SK-N-SH (cell line): ENCODE results near the gene CDC123. TPM values are rescaled to one million over a fixed set of nuclear protein-coding genes. Genes with fewer than 3 reads are reported as not detected.

Experiments
- CTCF ChIA-PET: fragments of 300-600, 350-600 bp; formaldehyde crosslinking; extraction: SDS; loops from one replicate; lab custom pipeline; 2021; lab: Yijun Ruan, JAX
- POLR2A ChIA-PET: fragments of 350-600 bp; sonication (Branson Sonifier 250); formaldehyde crosslinking; extraction: SDS; loops from one replicate; lab custom pipeline; 2020; ENCODE audit warnings: antibody characterized with exemption, inconsistent platforms; lab: Yijun Ruan, JAX
- DNase-seq: peaks from one replicate; pipeline ENCODE4 v3.0.0; 2012
- H2AFZ ChIP-seq: fragments of 200-600 bp; sonication (generic); 2 replicates; pipeline ENCODE4 v1.8.1; 2016; ENCODE audit warnings: antibody characterized with exemption, mild to moderate bottlenecking, low read depth
- H3F3A ChIP-seq: fragments of 200-600 bp; sonication (generic); replicated peaks from 2 replicates; pipeline ENCODE3; 2016; ENCODE audit warnings: antibody characterized with exemption, mild to moderate bottlenecking; ENCODE audit not compliant: insufficient read depth
- H3K27ac ChIP-seq, 2 experiments: fragments of 200-500 bp in 1 of 2; fragments of 200-600 bp in 1 of 2; sonication (Bioruptor generic) in 1 of 2; sonication (generic), shearing (Covaris generic) in 1 of 2; 2 replicates each; pipeline versions ENCODE4 v1.5.1 to v1.6.1; 2014 to 2016; ENCODE audit warnings: low read depth in 2 of 2, inconsistent platforms in 1 of 2, low read length in 1 of 2, mild to moderate bottlenecking in 1 of 2, mixed read lengths in 1 of 2
- H3K27me3 ChIP-seq: fragments of 200-600 bp; sonication (generic), shearing (Covaris generic); 2 replicates; pipeline ENCODE4 v1.6.1; 2016; ENCODE audit warnings: mixed run types; ENCODE audit not compliant: insufficient read depth
- H3K36me3 ChIP-seq, 2 experiments: fragments of 200-500 bp in 1 of 2; fragments of 200-600 bp in 1 of 2; sonication (Bioruptor generic) in 1 of 2; sonication (generic) in 1 of 2; replicated peaks in 1 of 2; 2 replicates each; pipeline versions ENCODE3 to v1.5.1; 2014 to 2016; ENCODE audit warnings: low read length in 1 of 2, mild to moderate bottlenecking in 1 of 2; ENCODE audit not compliant: insufficient read depth in 2 of 2, control insufficient read depth in 1 of 2
- H3K4me1 ChIP-seq, 2 experiments: fragments of 200-500 bp in 1 of 2; fragments of 200-600 bp in 1 of 2; sonication (Bioruptor generic) in 1 of 2; sonication (generic), shearing (Covaris generic) in 1 of 2; 2 replicates each; pipeline versions ENCODE4 v1.5.1 to v1.6.1; 2014 to 2016; ENCODE audit warnings: low read depth in 1 of 2, low read length in 1 of 2, mixed run types in 1 of 2; ENCODE audit not compliant: insufficient read depth in 2 of 2, control insufficient read depth in 1 of 2
- H3K4me2 ChIP-seq: fragments of 200-600 bp; sonication (generic), shearing (Covaris generic); 2 replicates; pipeline ENCODE4 v1.6.1; 2017; ENCODE audit warnings: mixed run types
- H3K4me3 ChIP-seq, 2 experiments: fragments of 200-500 bp in 1 of 2; fragments of 200-600 bp in 1 of 2; sonication (Bioruptor generic) in 1 of 2; sonication (generic), shearing (Covaris generic) in 1 of 2; 2 replicates each; pipeline versions ENCODE4 v1.5.1 to v1.8.1; 2014 to 2016; ENCODE audit warnings: low read depth in 2 of 2, inconsistent platforms in 1 of 2, low read length in 1 of 2, mild to moderate bottlenecking in 1 of 2, mixed read lengths in 1 of 2, moderate library complexity in 1 of 2
- H3K79me2 ChIP-seq: fragments of 200-600 bp; sonication (generic); 2 replicates; pipeline ENCODE4 v1.8.1; 2017; ENCODE audit warnings: mild to moderate bottlenecking; ENCODE audit not compliant: insufficient read depth
- H3K9ac ChIP-seq: fragments of 200-600 bp; sonication (generic); 2 replicates; pipeline ENCODE4 v1.6.1; 2017; ENCODE audit warnings: mixed run types
- H3K9me2 ChIP-seq: fragments of 200-600 bp; sonication (generic); 2 replicates; pipeline ENCODE4 v1.6.1; 2017; ENCODE audit warnings: mixed run types
- H3K9me3 ChIP-seq: fragments of 200-600 bp; sonication (generic); 2 replicates; pipeline ENCODE4 v1.6.1; 2017; ENCODE audit warnings: mixed run types, mild to moderate bottlenecking, moderate library complexity
- H4K20me1 ChIP-seq: fragments of 200-600 bp; sonication (generic); 2 replicates; pipeline ENCODE4 v1.6.1; 2017; ENCODE audit warnings: mild to moderate bottlenecking, mixed run types; ENCODE audit not compliant: insufficient read depth
- CTCF ChIP-seq: fragments of 200-600 bp; sonication (generic); IDR thresholded peaks from 2 replicates; pipeline ENCODE4 v1.6.1; 2017; ENCODE audit warnings: antibody characterized with exemption, mild to moderate bottlenecking, moderate library complexity
- ELF1 ChIP-seq: IDR thresholded peaks from 2 replicates; pipeline ENCODE4 v1.4.0; 2012
- EP300 ChIP-seq, 2 experiments: IDR thresholded peaks; 2 replicates each; pipeline versions ENCODE4 v1.4.0 to v1.6.1; 2012; ENCODE audit warnings: borderline replicate concordance in 1 of 2, low read depth in 1 of 2, low read length in 1 of 2
- EZH2phosphoT487 ChIP-seq: fragments of 200-600 bp; sonication (generic); IDR thresholded peaks from 2 replicates; pipeline ENCODE4 v1.6.1; 2017; ENCODE audit warnings: low read depth, mixed run types, mild to moderate bottlenecking, antibody characterized with exemption, moderate library complexity, borderline replicate concordance
- FOSL2 ChIP-seq: IDR thresholded peaks from 2 replicates; pipeline ENCODE4 v1.4.0; 2012; ENCODE audit warnings: low read depth, mild to moderate bottlenecking, moderate library complexity, borderline replicate concordance
- NFIC ChIP-seq: IDR thresholded peaks from 2 replicates; pipeline ENCODE4 v1.4.0; 2012; ENCODE audit warnings: borderline replicate concordance
- PBX3 ChIP-seq: IDR thresholded peaks from 2 replicates; pipeline ENCODE4; 2012
- REST ChIP-seq: IDR thresholded peaks from 2 replicates; pipeline ENCODE4 v1.6.1; 2012; ENCODE audit warnings: mild to moderate bottlenecking, low read depth, low read length, moderate library complexity
- RXRA ChIP-seq: IDR thresholded peaks from 2 replicates; pipeline ENCODE4 v1.4.0; 2012; ENCODE audit warnings: low read depth, mild to moderate bottlenecking, borderline replicate concordance
- SMC3 ChIP-seq: IDR thresholded peaks from 2 replicates; pipeline ENCODE4 v1.6.1; 2012; ENCODE audit warnings: low read depth, low read length, improper control_type of control experiment
- TAF1 ChIP-seq: IDR thresholded peaks from 2 replicates; pipeline ENCODE4 v1.6.1; 2012; ENCODE audit warnings: low read depth, mild to moderate bottlenecking, low read length, moderate library complexity, borderline replicate concordance
- USF1 ChIP-seq: IDR thresholded peaks from 2 replicates; pipeline ENCODE4 v1.4.0; 2012; ENCODE audit warnings: low read depth, borderline replicate concordance
- ZBTB33 ChIP-seq: IDR thresholded peaks from 2 replicates; pipeline ENCODE4 v1.4.0; 2012; ENCODE audit warnings: low read depth, borderline replicate concordance
- WGBS: methylation state at CpG from one replicate; pipeline ENCODE4 v1.1.6; 2017; ENCODE audit warnings: low lambda C conversion rate; 5-methylcytosine and 5-hydroxymethylcytosine counted together
- polyA plus RNA-seq, 3 experiments: library from polyadenylated mRNA; depleted of rRNA; stranded (reverse); fragments of >200 nt; gene quantifications; 2 replicates each; pipeline ENCODE4 v1.2.3, GENCODE V29; 2012

The CDC123 gene
- polyA plus RNA-seq, 1 of the 3 experiments (the other 2 are of a cell fraction): 139 TPM

GRCh38 chr10:12213621-12214020 is 17.6 kb downstream of the CDC123 start:
- no peak for DNase-seq
- no peak overlapping the region for H3K4me3 ChIP-seq
- no peak overlapping the region for H3K9ac ChIP-seq
- H3K27ac ChIP-seq: peak overlapping the region in 1 of 2 experiments; percentile 53; a peak in 3 of 4 replicates
- no peaks in the 10 kb centered on the region for H3K27me3 ChIP-seq
- 79% methylated on average over 3 of the region's 3 CpGs for WGBS
- H2AFZ ChIP-seq: no peak overlapping the region
- peaks cover 20% of the 10 kb centered on the region for H3K79me2 ChIP-seq
- peaks cover 0 to 3% of the 10 kb centered on the region in 2 experiments; a peak in 2 of 4 replicates for H3K4me1 ChIP-seq
- ChIA-PET CTCF (interaction anchor here (0.8 to 6.0 kb wide), 7 partner anchors 7 to 688 kb away, joined by 3 to 78 read pairs (median 12); partner anchors contain the start of genes CDC123 and NUDT5), POLR2A (no interaction called here)
- no peak for TF ChIP-seq CTCF
- TF ChIP-seq TAF1: no peak
- TF ChIP-seq FOSL2: no peak
- no peak for TF ChIP-seq EZH2phosphoT487
- TF ChIP-seq PBX3: no peak
- no peak for TF ChIP-seq RXRA
- H3K9me2 ChIP-seq: no peaks in the 10 kb centered on the region
- H3K4me2 ChIP-seq: no peak overlapping the region
- peaks cover 72 to 77% of the 10 kb centered on the region in 2 experiments for H3K36me3 ChIP-seq
- no peaks in the 10 kb centered on the region for H3K9me3 ChIP-seq
- H4K20me1 ChIP-seq: no peaks in the 10 kb centered on the region; the same call in 1 of the 2 replicates
- H3F3A ChIP-seq: peaks cover 30% of the 10 kb centered on the region

- Histone ChIP-seq H3K4me1 (peaks cover 0 to 3% of the 10 kb centered on the region in 2 experiments; a peak in 2 of 4 replicates), H3K79me2 (peaks cover 20% of the 10 kb centered on the region), H3K4me3 (no peak overlapping the region), H3F3A (peaks cover 30% of the 10 kb centered on the region), H3K27ac (peak overlapping the region; percentile 43 to 53; a peak in 3 of 4 replicates), H3K36me3 (peaks cover 76 to 77% of the 10 kb centered on the region in 2 experiments), H3K9me3 (no peaks in the 10 kb centered on the region), H3K4me2 (no peak overlapping the region), H3K27me3 (no peaks in the 10 kb centered on the region), H3K9ac (no peak overlapping the region), H3K9me2 (no peaks in the 10 kb centered on the region), H4K20me1 (no peaks in the 10 kb centered on the region; the same call in 1 of the 2 replicates)
- 71% methylated on average over 4 of the region's 4 CpGs for WGBS
- CTCF ChIA-PET: interaction anchor here (0.6 to 6.0 kb wide), 25 partner anchors 8 to 885 kb away, joined by 3 to 78 read pairs (median 5); partner anchors contain the start of genes CDC123 and NUDT5
- DNase-seq: no peak
- TF ChIP-seq ZBTB33: no peak
- no peak for TF ChIP-seq REST
- no peak for TF ChIP-seq ELF1
- no peak for TF ChIP-seq EP300 (IDR thresholded peaks at IDR 0.05; ENCODE audit: borderline replicate concordance in 1 of 2, low read depth in 1 of 2, low read length in 1 of 2)
- TF ChIP-seq RXRA: no peak
- TF ChIP-seq NFIC: no peak
- TF ChIP-seq SMC3: no peak
- no peak for TF ChIP-seq TAF1
- no peak for TF ChIP-seq USF1
- TF ChIP-seq, all 33 proteins: peak for 0
- POLR2A ChIA-PET: no interaction called here
- no peak overlapping the region for H2AFZ ChIP-seq
These were observed 18.1 kb downstream of the CDC123 start for GRCh38 chr10:12214093-12214492.
